MM.1S (cell line): ENCODE data around the gene CCL18.

ENCODE experiments used
- EZH2 ChIP-seq: fragments of 300-600 bp; sonication (generic); optimal IDR thresholded peaks from 2 replicates; pipeline ENCODE3; 2017; ENCODE audit warnings: low read depth, mild to moderate bottlenecking, antibody characterized with exemption, low read length, mixed read lengths
- EZH2phosphoT487 ChIP-seq: fragments of 300-600 bp; sonication (generic); IDR thresholded peaks from 2 replicates; pipeline ENCODE4 v1.6.1; 2018; ENCODE audit warnings: antibody characterized with exemption, low read length

DNA sequence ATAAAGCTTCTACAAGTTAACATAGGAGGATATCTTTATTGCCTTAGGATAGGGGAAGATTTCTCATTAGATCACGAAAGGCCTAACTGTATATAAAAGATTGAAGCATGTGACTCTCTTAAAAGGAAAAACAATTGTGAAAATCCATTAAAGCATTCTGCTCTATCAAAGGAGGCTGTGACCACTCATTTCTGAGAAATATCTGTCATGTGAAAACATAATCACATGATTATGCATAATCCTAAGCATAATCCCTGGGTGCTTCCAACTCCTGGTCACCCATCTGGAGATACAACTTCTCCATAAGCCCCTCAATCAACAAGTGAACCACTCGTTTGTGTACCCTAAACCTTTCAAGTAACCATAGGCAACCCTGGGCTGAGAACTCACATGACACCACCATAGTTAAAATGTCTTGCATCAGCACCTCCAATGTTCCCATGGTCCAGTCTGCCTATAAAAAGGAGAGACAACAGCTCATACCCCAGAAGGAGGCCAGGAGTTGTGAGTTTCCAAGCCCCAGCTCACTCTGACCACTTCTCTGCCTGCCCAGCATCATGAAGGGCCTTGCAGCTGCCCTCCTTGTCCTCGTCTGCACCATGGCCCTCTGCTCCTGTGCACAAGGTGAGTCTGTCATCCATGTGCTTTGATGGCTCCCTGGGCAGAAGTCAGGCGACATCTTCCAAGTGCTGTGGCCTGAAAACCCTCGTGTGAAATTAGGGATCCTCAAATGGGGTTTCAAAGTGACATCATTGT lies at the start of gene CCL18:
- no peak for TF ChIP-seq EZH2phosphoT487
- no peak for TF ChIP-seq EZH2
